ENCODE data around the gene KAT2A.
A peak's percentile ranks its signal among the peaks of the same experiment; 100 is the strongest.

Gene KAT2A

GRCh38 chr17:42112552-42113176 is 8.5 kb downstream of the KAT2A start, which contains the start of gene DHX58:
Gene DHX58, minus strand, starts transcription at chr17:42112714. Its CDS starts 822 bp downstream, at chr17:42111892.
- DNase-seq, result peak; percentile 87

DNA sequence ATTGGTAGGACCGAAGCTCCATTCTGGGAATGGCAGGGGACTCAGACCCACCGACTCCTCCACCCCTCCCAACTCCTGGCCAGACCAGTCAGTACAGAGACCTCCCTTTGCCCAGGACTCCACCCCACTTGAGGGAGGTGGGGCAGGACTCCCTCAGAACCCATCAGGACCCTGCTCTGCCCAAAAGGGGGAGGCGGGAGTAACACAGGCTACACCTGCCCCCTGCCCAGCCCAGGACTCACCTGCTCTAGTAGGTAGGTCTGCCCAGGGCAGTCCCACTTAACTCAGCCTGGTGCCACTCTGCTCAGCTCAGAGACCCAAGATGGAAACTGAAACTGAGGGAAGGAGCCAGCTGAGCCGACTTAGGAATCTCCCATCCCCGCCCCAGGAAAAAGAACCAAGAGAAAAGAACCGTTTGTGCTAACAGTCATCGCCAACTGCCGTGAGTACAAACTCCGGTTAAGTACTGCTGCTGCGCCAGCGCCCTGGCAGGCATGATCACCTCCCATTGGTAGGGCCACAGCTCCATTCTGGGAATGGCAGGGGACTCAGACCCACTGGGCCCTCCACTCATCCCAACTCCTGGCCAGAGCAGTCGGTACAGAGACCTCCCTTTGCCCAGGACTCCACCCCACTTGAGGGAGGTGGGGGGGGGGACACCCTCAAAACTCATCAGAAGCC is 9.2 kb downstream of the KAT2A start:
- DNase-seq, result no peak

DNA sequence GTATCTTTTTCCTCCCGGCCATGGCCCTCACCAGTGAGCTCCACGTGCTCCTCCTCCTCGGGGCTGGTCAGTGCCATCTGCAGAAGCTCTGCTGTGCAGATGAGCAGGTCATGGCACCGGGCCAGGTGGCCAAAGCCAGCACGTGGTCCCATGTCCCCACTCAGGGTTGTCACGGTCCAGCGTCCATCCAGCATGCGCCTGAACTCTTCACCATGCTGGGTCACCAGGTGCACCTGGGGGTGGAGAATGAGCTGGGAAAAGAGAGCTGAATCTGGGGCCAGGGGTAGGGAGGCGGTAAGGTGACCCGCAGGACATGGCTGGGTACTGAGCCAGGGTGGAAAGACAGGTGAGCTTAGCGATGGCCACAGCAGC is 9.9 kb downstream of the KAT2A start:
- DNase-seq, result no peak

- no peak for DNase-seq
These were observed 10.6 kb downstream of the KAT2A start for GRCh38 chr17:42110301-42111264.

- no peak for DNase-seq
These were observed 12.1 kb downstream of the KAT2A start for GRCh38 chr17:42109086-42109485.

GRCh38 chr17:42107597-42108576 is 13.3 kb downstream of the KAT2A start:
- peak; percentile 90 for DNase-seq

- DNase-seq, result no peak
These were observed 14.0 kb downstream of the KAT2A start for GRCh38 chr17:42107124-42107523.

DNA sequence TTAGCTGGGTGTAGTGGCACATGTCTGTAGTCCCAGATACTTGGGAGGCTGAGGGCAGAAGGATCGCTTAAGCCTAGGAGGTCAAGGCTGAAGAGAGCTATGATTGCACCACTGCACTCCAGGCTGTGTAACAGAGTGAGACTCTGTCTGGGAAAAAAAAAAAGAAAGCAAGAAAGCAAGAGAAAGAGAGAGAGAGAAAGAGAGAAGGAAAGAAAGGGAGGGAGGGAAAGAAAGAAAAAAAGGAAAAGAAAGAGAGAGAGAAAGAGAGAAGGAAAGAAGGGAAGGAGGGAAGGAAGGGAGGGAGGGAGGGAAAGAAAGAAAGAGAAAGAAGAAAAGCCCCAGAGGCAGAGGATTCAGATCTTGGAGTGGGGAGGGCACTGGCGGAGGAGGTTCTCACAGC is 15.2 kb downstream of the KAT2A start:
- DNase-seq, result no peak

DNA sequence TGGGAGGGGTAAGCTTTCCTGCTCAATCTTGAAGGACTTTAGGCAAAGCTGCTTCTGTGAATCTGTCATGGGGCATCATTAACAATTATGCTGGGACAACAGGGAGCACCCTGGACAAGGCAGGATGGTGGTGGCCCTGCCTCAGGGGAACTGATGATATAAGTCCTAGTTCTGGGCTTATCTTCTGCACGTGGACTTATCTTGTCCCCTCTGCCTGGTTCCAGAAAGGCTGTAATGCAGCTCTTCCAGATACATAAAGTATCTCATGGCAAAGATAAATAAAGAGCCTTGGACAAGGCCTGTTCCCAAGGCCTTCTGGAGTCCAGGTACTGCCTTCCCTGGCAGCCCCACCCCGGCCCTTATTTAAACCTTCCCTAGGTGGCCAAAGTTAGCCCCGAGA is 16.9 kb downstream of the KAT2A start:
- no peak for DNase-seq

DNA sequence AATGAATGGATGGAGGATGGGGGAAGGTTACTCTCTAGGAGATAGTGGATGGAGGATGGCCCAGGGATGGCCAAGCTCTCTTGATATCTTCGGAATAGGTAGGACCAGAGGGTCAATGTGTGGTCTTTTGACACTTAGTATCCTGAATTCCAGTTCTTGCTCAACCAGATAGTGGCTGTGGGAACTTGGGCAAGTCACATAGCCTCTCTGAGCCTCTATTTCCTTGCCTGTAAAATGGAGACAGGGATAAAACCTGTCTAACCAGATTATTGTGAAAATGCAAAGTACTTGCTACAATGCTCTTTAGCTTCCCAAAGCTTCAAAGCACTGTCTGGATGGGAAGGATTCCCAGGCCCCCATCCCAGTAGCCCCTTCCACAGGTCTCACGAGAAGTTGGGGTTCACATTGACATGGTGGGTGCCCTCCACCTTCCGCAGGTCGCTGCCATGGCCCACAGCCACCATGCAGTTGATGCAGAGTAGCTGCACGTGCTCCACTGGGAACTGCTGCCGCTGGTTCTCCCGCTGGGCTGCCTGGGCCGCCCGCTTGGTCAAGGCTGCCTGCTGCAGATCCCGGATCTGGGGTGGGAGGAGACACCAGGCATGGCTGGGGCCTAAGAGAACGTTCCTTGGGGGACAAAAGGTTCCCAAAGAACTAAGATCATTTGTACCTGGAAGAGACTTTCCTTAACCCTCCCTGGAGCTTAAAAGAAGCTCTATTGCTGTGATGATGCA is 17.8 kb downstream of the KAT2A start:
- DNase-seq, result no peak

- no peak for DNase-seq
These were observed 19.5 kb downstream of the KAT2A start for GRCh38 chr17:42101513-42102292.

DNA sequence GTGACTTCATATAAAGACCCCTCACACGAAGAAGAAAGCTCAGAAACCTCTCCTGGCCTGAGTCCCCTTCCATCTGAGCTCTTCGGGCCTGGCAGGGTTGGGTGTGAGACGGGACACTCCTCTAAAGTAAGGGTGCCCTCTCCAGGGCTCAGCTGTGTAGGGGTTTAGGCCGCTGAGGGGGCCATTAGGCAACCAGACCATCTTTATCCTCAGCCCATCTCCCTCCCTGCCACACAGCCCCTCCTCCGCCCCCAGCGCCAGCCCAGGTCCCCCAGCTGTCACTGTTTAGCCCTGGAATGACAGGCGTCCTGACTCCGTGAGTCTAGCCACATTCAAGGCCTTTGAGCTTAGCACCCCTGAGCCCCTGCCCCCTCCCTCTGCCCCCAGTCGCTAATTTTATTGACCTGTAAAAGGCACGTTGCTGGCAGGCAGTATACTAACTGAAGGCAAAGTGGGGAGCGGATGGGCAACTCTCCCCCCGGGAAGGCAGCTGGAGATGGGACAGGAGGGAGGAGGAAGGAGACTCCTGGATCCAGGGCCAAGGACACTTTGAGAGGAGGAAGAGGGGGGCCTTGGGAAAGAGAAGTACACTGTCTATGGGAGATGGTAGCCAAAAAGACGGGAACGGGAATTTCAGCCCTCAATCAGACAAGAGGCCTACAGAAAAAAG is 22.3 kb downstream of the KAT2A start:
- DNase-seq, result no peak

DNA sequence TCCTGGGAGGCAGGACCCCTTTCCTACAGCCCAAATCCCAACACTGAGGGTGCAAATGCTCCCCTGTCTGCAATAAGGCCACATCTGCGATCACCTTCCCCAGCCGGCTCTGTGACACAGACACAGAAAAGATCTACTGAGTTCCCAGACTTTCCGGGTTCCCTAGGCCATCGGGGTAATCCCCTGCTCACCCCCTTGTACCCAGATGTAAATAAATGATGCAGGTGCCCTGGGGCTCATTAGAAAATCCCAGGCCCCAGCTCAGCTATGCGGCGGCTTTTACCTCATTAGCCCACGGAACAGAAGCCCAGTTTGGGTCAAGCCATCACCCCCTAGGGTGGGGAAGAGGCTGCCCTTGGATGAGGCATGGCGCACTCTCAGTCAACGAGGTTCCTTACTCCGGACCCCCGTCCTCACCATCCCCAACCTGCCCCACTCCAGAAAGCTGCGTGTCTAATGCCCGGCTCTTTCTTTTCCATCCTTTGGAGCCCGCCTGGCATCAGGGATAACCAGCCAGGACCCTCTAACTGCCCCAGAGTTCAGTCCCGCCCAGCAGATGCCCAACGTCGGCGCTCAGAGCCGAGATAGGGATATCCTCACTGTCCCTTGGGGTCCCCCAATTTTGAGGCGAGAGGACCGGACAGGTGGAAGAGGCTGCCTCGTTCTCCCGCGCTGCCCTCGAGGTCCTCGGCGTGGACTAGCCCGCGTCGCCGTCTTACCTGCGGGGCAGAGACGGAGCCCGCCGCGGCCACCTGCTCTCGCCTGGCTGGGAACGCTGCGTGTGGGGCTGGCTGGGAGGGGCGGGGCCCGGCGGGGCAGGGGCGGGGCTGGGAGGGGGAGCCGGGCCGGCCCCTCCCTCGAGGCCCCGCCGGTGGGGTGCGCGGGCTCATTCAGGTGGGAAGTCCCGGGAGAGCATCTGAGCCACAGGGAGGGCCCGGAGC is 23.2 kb downstream of the KAT2A start, which contains the start of gene ZNF385C:
Gene ZNF385C (minus strand): TSS at position 783 of the 941 bp plus-strand sequence. CDS start 35,417 bp downstream, outside the sequence.
- DNase-seq, result no peak

- no peak for DNase-seq
These were observed 24.6 kb downstream of the KAT2A start for GRCh38 chr17:42096360-42097111.

- DNase-seq, result no peak
These were observed 26.6 kb downstream of the KAT2A start for GRCh38 chr17:42094375-42095069.

DNA sequence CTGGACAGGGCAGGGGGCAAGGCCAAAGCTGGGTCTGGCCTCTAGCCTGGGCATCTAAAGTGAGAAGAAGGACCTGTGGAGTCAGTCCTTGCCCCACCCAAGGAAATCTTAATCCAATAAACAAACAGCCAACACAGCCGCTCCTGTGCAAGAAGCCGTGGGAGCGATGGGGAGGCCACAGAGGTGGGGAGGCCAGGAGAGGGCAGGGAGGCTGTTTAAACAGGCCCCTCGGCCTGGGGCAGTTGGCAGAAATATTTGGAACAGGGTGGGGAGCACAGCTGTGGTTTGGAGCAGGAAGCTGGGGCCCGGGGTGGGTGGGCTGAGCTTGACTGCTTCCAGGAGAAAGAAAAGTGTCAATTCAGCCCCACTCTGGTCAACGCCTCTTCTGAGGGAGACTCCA is 28.2 kb downstream of the KAT2A start:
- no peak for DNase-seq
